H9 (cell line): ENCODE results near the gene SPTBN2. TPM values are rescaled to one million over a fixed set of nuclear protein-coding genes. Genes with fewer than 3 reads are reported as not detected.

Experiments
- DNase-seq: peaks from one replicate; pipeline ENCODE4 v3.0.0-alpha.2; 2017
- H2AFZ ChIP-seq: one replicate; pipeline ENCODE4 v1.6.1; 2013; ENCODE audit warnings: mild to moderate bottlenecking, low read length, control low read depth, moderate library complexity
- H2AK5ac ChIP-seq: 2 replicates; pipeline ENCODE4 v1.6.1; 2013; ENCODE audit warnings: low read length, control low read depth, mixed read lengths; ENCODE audit not compliant: insufficient read length
- H2BK120ac ChIP-seq: one replicate; pipeline ENCODE4 v1.6.1; 2013; ENCODE audit warnings: low read depth, mild to moderate bottlenecking, low read length, control low read depth, inconsistent platforms; ENCODE audit not compliant: poor library complexity, severe bottlenecking
- H2BK12ac ChIP-seq: 2 replicates; pipeline ENCODE4 v1.6.1; 2013; ENCODE audit warnings: low read length, control low read depth, mixed read lengths, low read depth; ENCODE audit not compliant: insufficient read length
- H2BK15ac ChIP-seq: 2 replicates; pipeline ENCODE4 v1.6.1; 2013; ENCODE audit warnings: low read depth, low read length, control low read depth
- H2BK20ac ChIP-seq: one replicate; pipeline ENCODE4 v1.6.1; 2013; ENCODE audit warnings: low read depth, mild to moderate bottlenecking, low read length, control low read depth, inconsistent platforms; ENCODE audit not compliant: poor library complexity, severe bottlenecking
- H2BK5ac ChIP-seq: 2 replicates; pipeline ENCODE4 v1.6.1; 2013; ENCODE audit warnings: low read length, control low read depth, mixed read lengths; ENCODE audit not compliant: insufficient read length
- H3K14ac ChIP-seq: 2 replicates; pipeline ENCODE4 v1.6.1; 2013; ENCODE audit warnings: low read length, control low read depth; ENCODE audit not compliant: insufficient read depth
- H3K18ac ChIP-seq: 2 replicates; pipeline ENCODE4 v1.6.1; 2013; ENCODE audit warnings: low read depth, mild to moderate bottlenecking, mixed read lengths, low read length, control low read depth; ENCODE audit not compliant: insufficient read length
- H3K23ac ChIP-seq: 2 replicates; pipeline ENCODE4 v1.6.1; 2013; ENCODE audit warnings: low read length, control low read depth, mixed read lengths, low read depth; ENCODE audit not compliant: insufficient read length
- H3K23me2 ChIP-seq: 2 replicates; pipeline ENCODE4 v1.6.1; 2013; ENCODE audit warnings: low read depth, mild to moderate bottlenecking, mixed read lengths, low read length, control low read depth; ENCODE audit not compliant: insufficient read length, poor library complexity, severe bottlenecking
- H3K27ac ChIP-seq: 2 replicates; pipeline ENCODE4 v1.5.1; 2013; ENCODE audit warnings: low read length, control low read depth, mixed read lengths, low read depth; ENCODE audit not compliant: insufficient read length
- H3K27me3 ChIP-seq: 2 replicates; pipeline ENCODE4 v1.6.1; 2013; ENCODE audit warnings: low read length, control low read depth, inconsistent platforms; ENCODE audit not compliant: insufficient read depth
- H3K4ac ChIP-seq: 2 replicates; pipeline ENCODE4 v1.6.1; 2013; ENCODE audit warnings: low read depth, mild to moderate bottlenecking, control low read depth, inconsistent platforms, low read length, moderate library complexity
- H3K4me1 ChIP-seq: 2 replicates; pipeline ENCODE4 v1.6.1; 2013; ENCODE audit warnings: low read length, control low read depth, inconsistent platforms; ENCODE audit not compliant: insufficient read depth
- H3K4me2 ChIP-seq: 2 replicates; pipeline ENCODE4 v1.6.1; 2013; ENCODE audit warnings: low read length, control low read depth, mixed read lengths; ENCODE audit not compliant: insufficient read length, insufficient read depth
- H3K56ac ChIP-seq: 2 replicates; pipeline ENCODE4 v1.6.1; 2013; ENCODE audit warnings: low read depth, mild to moderate bottlenecking, mixed read lengths, low read length, control low read depth; ENCODE audit not compliant: insufficient read length
- H3K79me1 ChIP-seq: 2 replicates; pipeline ENCODE4 v1.6.1; 2013; ENCODE audit warnings: low read depth, mild to moderate bottlenecking, moderate library complexity, low read length, control low read depth, inconsistent platforms; ENCODE audit not compliant: insufficient read depth, poor library complexity, severe bottlenecking
- H3K79me2 ChIP-seq: 2 replicates; pipeline ENCODE4 v1.6.1; 2013; ENCODE audit warnings: low read length, control low read depth, inconsistent platforms; ENCODE audit not compliant: insufficient read depth
- H3K9ac ChIP-seq: 2 replicates; pipeline ENCODE4 v1.6.1; 2013; ENCODE audit warnings: low read length, control low read depth, mixed read lengths; ENCODE audit not compliant: insufficient read length; ENCODE audit errors: extremely low read depth
- H3K9me3 ChIP-seq: one replicate; pipeline ENCODE4 v1.6.1; 2013; ENCODE audit warnings: low read depth, low read length, inconsistent platforms; ENCODE audit not compliant: control insufficient read depth
- H3T11ph ChIP-seq: one replicate; pipeline ENCODE4 v1.6.1; 2013; ENCODE audit warnings: mild to moderate bottlenecking, low read length, control low read depth, inconsistent platforms
- H4K20me1 ChIP-seq: one replicate; pipeline ENCODE4 v1.6.1; 2013; ENCODE audit not compliant: control insufficient read depth, insufficient read length, insufficient read depth
- H4K5ac ChIP-seq: 2 replicates; pipeline ENCODE4 v1.6.1; 2013; ENCODE audit warnings: low read depth, mild to moderate bottlenecking, mixed read lengths, low read length, control low read depth; ENCODE audit not compliant: insufficient read length
- H4K8ac ChIP-seq: replicated peaks from 2 replicates; pipeline ENCODE4 v1.6.1; 2013; ENCODE audit warnings: low read length, control low read depth, mixed read lengths, low read depth; ENCODE audit not compliant: insufficient read length
- H4K91ac ChIP-seq: 2 replicates; pipeline ENCODE4 v1.6.1; 2013; ENCODE audit warnings: low read depth, mild to moderate bottlenecking, moderate library complexity, mixed read lengths, low read length, control low read depth; ENCODE audit not compliant: insufficient read length
- H3K27ac Mint-ChIP-seq, 3 experiments: 2 replicates in 2 of 3; 3 replicates in 1 of 3; pipeline ENCODE4 v1.8.0; 2020 to 2021; ENCODE audit warnings: mixed read lengths in 3 of 3, mild to moderate bottlenecking in 1 of 3, moderate library complexity in 1 of 3
- H3K27me3 Mint-ChIP-seq: 2 replicates; pipeline ENCODE4 v1.8.0; 2021; ENCODE audit warnings: low read depth, mild to moderate bottlenecking, moderate library complexity, mixed read lengths
- H3K36me3 Mint-ChIP-seq, 3 experiments: 2 replicates in 2 of 3; 3 replicates in 1 of 3; pipeline ENCODE4 v1.8.0; 2020 to 2021; ENCODE audit warnings: low read depth in 3 of 3, mixed read lengths in 3 of 3; ENCODE audit not compliant: insufficient read depth in 1 of 3
- H3K4me1 Mint-ChIP-seq, 2 experiments: 2 replicates each; pipeline ENCODE4 v1.8.0; 2020; ENCODE audit warnings: mixed read lengths in 2 of 2
- H3K4me3 Mint-ChIP-seq, 2 experiments: 2 replicates in 1 of 2; 3 replicates in 1 of 2; pipeline ENCODE4 v1.8.0; 2020 to 2021; ENCODE audit warnings: mild to moderate bottlenecking in 2 of 2, mixed read lengths in 2 of 2, moderate library complexity in 1 of 2
- H3K9me3 Mint-ChIP-seq, 2 experiments: 2 replicates in 1 of 2; 3 replicates in 1 of 2; pipeline ENCODE4 v1.8.0; 2020; ENCODE audit warnings: mild to moderate bottlenecking in 2 of 2, mixed read lengths in 2 of 2, moderate library complexity in 1 of 2
- CTCF ChIP-seq: fragments of 200-600 bp; sonication (generic); conservative IDR thresholded peaks from 3 replicates; pipeline ENCODE4 v1.8.0; 2021; ENCODE audit warnings: antibody characterized with exemption, mild to moderate bottlenecking
- WGBS: extraction: QIAGEN DNeasy Blood & Tissue Kit; methylation state at CpG from one replicate; pipeline ENCODE4 v1.1.7; 2013; ENCODE audit warnings: missing lambda C conversion rate, low lambda C conversion rate, mixed read lengths; ENCODE audit not compliant: insufficient read length; ENCODE audit errors: extremely low coverage; 5-methylcytosine and 5-hydroxymethylcytosine counted together
- total RNA-seq: library from RNA; stranded (reverse); gene quantifications from 2 replicates; pipeline ENCODE4 v1.2.1, GENCODE V29; 2021

SPTBN2 gene
- total RNA-seq, 1 experiment from 2014 or later = 80.4 TPM

DNA sequence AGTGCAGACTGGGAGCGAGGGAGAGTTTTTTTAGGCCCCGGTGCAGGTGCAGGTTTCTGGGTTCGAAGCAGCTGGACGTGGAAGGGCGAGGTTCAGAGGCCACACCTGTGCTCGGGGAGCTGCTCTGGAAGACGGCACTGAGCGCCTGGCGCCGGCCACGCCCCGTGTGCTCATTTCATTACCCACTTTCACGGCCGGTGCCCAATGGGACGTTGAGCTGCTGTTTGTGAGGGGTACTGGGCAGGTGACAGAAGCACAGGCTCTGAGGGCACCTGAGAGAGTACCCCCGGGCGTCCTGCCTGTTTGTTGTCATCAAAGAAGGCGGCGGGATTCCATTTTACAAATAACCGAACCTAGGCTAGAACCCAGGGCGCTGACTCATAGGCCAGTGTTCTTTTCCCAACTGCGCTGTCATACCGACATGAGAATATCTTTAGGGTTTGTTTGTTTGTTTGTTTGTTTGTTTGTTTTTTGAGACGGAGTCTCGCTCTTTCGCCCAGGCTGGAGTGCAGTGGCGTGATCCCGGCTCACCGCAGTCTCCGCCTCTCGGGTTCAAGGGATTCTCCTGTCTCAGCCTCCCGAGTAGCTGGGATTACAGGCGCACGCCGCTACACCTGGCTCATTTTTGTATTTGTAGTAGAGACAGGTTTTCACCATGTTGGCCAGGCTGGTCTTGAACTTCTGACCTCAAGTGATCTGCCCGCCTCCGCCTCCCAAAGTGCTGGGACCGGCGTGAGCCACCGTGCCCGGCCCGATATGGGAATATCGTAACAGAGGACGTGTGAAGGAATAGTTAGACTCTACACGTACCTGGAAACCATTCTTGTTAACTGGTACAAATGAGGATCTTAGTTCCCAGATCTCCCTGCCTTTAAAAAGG is 16.6 kb upstream of the SPTBN2 start:
- Histone ChIP-seq H3K23ac (no peak overlapping the region), H3K27ac (no peak overlapping the region), H3K56ac (no peak overlapping the region), H3K79me2 (no peaks in the 10 kb centered on the region), H3K14ac (peak overlapping the region; percentile 68; the same call in 1 of the 2 replicates), H3K79me1 (peaks cover 12% of the 10 kb centered on the region), H3K4me1 (no peaks in the 10 kb centered on the region), H4K8ac (no peak overlapping the region), H3K23me2 (no peaks in the 10 kb centered on the region), H2AFZ (no peak overlapping the region), H3K9me3 (no peaks in the 10 kb centered on the region), H3K9ac (peak overlapping the region; percentile 16), H2BK12ac (no peak overlapping the region), H4K91ac (no peak overlapping the region), H2BK15ac (no peak overlapping the region), H3T11ph (no peak overlapping the region), H3K27me3 (no peaks in the 10 kb centered on the region), H3K4me2 (peak overlapping the region; percentile 63), H4K5ac (no peak overlapping the region), H4K20me1 (no peaks in the 10 kb centered on the region), H3K4ac (no peak overlapping the region), H2BK20ac (no peak overlapping the region), H2AK5ac (no peak overlapping the region), H3K18ac (no peak overlapping the region), H2BK5ac (no peak overlapping the region), H2BK120ac (no peak overlapping the region)
- Mint-ChIP-seq H3K27ac (no peak overlapping the region), H3K27me3 (peaks cover 3% of the 10 kb centered on the region), H3K9me3 (no peaks in the 10 kb centered on the region), H3K4me3 (peak overlapping the region; percentile 94 to 98), H3K4me1 (peaks cover 3 to 24% of the 10 kb centered on the region in 2 experiments; a peak in 3 of 4 replicates), H3K36me3 (peaks cover 0 to 5% (median 0%) of the 10 kb centered on the region in 3 experiments; a peak in 2 of 7 replicates)
- no CpG with 5 or more reads among the region's 45 CpGs for WGBS
- DNase-seq = peak; percentile 55
- TF ChIP-seq CTCF = no peak
